ENCODE results near the gene CD44. TPM values are rescaled to one million over a fixed set of nuclear protein-coding genes. Genes with fewer than 3 reads are reported as not detected.
"Not testable (repeated sequence)": the region's sequence is repeated elsewhere in the genome, so short reads cannot be mapped to it uniquely, and the experiment has no call there.

The CD44 gene
- total RNA-seq, 4 donors from 2014 or later, result 19.5 to 32.5 (median 29.2) TPM

- in situ Hi-C loops (cut with MboI; ENCODE audit: low sequenced_read_pairs in 4 of 4), result loop anchor here in 1 of 4 donors (10.0 kb wide), 1 partner anchor 64 kb away; no protein-coding TSS in a partner anchor
- ATAC-seq (no peak), DNase-seq (no peak)
- Histone ChIP-seq H3K9me3 (no peaks in the 10 kb centered on the region), H3K4me1 (no peaks in the 10 kb centered on the region), H3K4me3 (no peak overlapping the region), H3K27me3 (no peaks in the 10 kb centered on the region), H3K36me3 (peaks cover 0 to 17% of the 10 kb centered on the region in 2 donors), H3K27ac (no peak overlapping the region)
- TF ChIP-seq, protein P1, sequence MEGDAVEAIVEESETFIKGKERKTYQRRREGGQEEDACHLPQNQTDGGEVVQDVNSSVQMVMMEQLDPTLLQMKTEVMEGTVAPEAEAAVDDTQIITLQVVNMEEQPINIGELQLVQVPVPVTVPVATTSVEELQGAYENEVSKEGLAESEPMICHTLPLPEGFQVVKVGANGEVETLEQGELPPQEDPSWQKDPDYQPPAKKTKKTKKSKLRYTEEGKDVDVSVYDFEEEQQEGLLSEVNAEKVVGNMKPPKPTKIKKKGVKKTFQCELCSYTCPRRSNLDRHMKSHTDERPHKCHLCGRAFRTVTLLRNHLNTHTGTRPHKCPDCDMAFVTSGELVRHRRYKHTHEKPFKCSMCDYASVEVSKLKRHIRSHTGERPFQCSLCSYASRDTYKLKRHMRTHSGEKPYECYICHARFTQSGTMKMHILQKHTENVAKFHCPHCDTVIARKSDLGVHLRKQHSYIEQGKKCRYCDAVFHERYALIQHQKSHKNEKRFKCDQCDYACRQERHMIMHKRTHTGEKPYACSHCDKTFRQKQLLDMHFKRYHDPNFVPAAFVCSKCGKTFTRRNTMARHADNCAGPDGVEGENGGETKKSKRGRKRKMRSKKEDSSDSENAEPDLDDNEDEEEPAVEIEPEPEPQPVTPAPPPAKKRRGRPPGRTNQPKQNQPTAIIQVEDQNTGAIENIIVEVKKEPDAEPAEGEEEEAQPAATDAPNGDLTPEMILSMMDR (IDR thresholded peaks at IDR 0.05 in 4 of 5, conservative IDR thresholded peaks at IDR 0.05 in 1 of 5), result no peak
- no peak for TF ChIP-seq POLR2A (IDR thresholded peaks at IDR 0.05)
- intact Hi-C loops (cut with DNase I; ENCODE audit: low total_unique reads), result no loop called here
Observed at GRCh38 chr11:35218956-35219355, 80.0 kb downstream of the CD44 start.

- no peaks in the 10 kb centered on the region for H3K4me1 ChIP-seq
- ATAC-seq, result no peak
- H3K36me3 ChIP-seq, result peaks cover 0 to 17% of the 10 kb centered on the region in 2 donors
- TF ChIP-seq POLR2A (IDR thresholded peaks at IDR 0.05), result no peak
- TF ChIP-seq, protein P1 (IDR thresholded peaks at IDR 0.05 in 4 of 5, conservative IDR thresholded peaks at IDR 0.05 in 1 of 5), result no peak
- in situ Hi-C loops (cut with MboI; ENCODE audit: low sequenced_read_pairs in 4 of 4) (no loop called here), intact Hi-C loops (cut with DNase I; ENCODE audit: low total_unique reads) (no loop called here)
- no peaks in the 10 kb centered on the region for H3K9me3 ChIP-seq
- no peak overlapping the region for H3K27ac ChIP-seq
- DNase-seq, result no peak
- H3K4me3 ChIP-seq, result no peak overlapping the region
- H3K27me3 ChIP-seq, result no peaks in the 10 kb centered on the region
Observed at GRCh38 chr11:35223371-35223796, 84.4 kb downstream of the CD44 start.

DNA sequence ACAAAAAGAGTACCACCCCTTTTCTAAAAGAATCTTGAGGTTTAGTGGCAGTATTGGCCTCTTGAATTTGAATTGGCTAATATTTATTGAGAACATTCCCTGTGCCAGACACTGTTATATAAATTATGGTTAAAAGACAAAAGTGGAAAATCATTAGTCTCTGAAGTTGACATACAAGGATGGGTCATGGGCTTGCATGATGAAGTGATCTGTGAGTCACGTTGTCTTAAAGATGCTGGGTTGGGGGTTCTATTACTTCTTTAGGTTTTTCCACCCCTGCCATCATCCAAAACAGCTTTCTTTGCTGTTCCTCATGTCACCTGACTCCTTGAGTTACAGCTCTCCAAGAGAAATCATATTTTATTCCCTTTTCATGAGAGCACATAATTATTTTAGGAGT lies 85.0 kb downstream of the CD44 start:
- ATAC-seq, result no peak
- H3K36me3 ChIP-seq, result peaks cover 0 to 23% of the 10 kb centered on the region in 2 donors

GRCh38 chr11:35225946-35226520 lies 87.1 kb downstream of the CD44 start:
- TF ChIP-seq POLR2A (IDR thresholded peaks at IDR 0.05), result no peak
- TF ChIP-seq, protein P1 (IDR thresholded peaks at IDR 0.05 in 4 of 5, conservative IDR thresholded peaks at IDR 0.05 in 1 of 5), result no peak
- in situ Hi-C loops (cut with MboI; ENCODE audit: low sequenced_read_pairs in 4 of 4) (loop anchor here in 1 of 4 donors (25.0 kb wide), 1 partner anchor 639 kb away; no protein-coding TSS in a partner anchor), intact Hi-C loops (cut with DNase I; ENCODE audit: low total_unique reads) (no loop called here)
- Histone ChIP-seq H3K4me1 (no peaks in the 10 kb centered on the region), H3K36me3 (peaks cover 0 to 20% of the 10 kb centered on the region in 2 donors), H3K9me3 (no peaks in the 10 kb centered on the region), H3K4me3 (no peak overlapping the region), H3K27ac (no peak overlapping the region), H3K27me3 (no peaks in the 10 kb centered on the region)
- DNase-seq (no peak), ATAC-seq (no peak)

More for the DNA sequence above, 85.0 kb downstream of the CD44 start:
- intact Hi-C loops (cut with DNase I; ENCODE audit: low total_unique reads), result no loop called here
- no peak for DNase-seq
- Histone ChIP-seq H3K27me3 (no peaks in the 10 kb centered on the region), H3K4me1 (no peaks in the 10 kb centered on the region), H3K9me3 (no peaks in the 10 kb centered on the region), H3K27ac (no peak overlapping the region), H3K4me3 (no peak overlapping the region)
- TF ChIP-seq POLR2A (IDR thresholded peaks at IDR 0.05), result no peak
- TF ChIP-seq, protein P1 (IDR thresholded peaks at IDR 0.05 in 4 of 5, conservative IDR thresholded peaks at IDR 0.05 in 1 of 5), result no peak
- in situ Hi-C loops (cut with MboI; ENCODE audit: low sequenced_read_pairs in 4 of 4), result no loop called here

- peaks cover 0 to 13% of the 10 kb centered on the region in 2 donors for H3K36me3 ChIP-seq
- DNase-seq; ATAC-seq; H3K4me3 ChIP-seq; intact Hi-C loops (cut with DNase I; ENCODE audit: low total_unique reads); H3K4me1 ChIP-seq; H3K27ac ChIP-seq; H3K27me3 ChIP-seq; H3K9me3 ChIP-seq: not testable (repeated sequence)
- in situ Hi-C loops (cut with MboI; ENCODE audit: low sequenced_read_pairs in 4 of 4), result loop anchor here in 1 of 4 donors (25.0 kb wide), 1 partner anchor 639 kb away; no protein-coding TSS in a partner anchor
Observed at GRCh38 chr11:35226756-35227155, 87.8 kb downstream of the CD44 start.

All from gastrocnemius medialis (tissue), 4 donors.